Neural cell (in vitro differentiated cells): ENCODE data around the gene ITGAL. TPM values are rescaled to one million over a fixed set of nuclear protein-coding genes. Genes with fewer than 3 reads are reported as not detected.

Experiments
- H2AFZ ChIP-seq: fragments of 200-600, 300-800 bp; sonication (generic), shearing (Covaris generic); 2 replicates; pipeline ENCODE4 v1.6.0; 2014; ENCODE audit warnings: low read depth, mild to moderate bottlenecking, antibody characterized with exemption, low read length, moderate library complexity
- H3F3A ChIP-seq: fragments of 200-600 bp; shearing (Covaris generic); 2 replicates; pipeline ENCODE4 v1.6.1; 2016; ENCODE audit warnings: mild to moderate bottlenecking, moderate library complexity, mixed read lengths, antibody characterized with exemption, low read length; ENCODE audit not compliant: insufficient read depth, poor library complexity, severe bottlenecking
- H3K27ac ChIP-seq: fragments of 200-600, 300-800 bp; sonication (generic), shearing (Covaris generic); 2 replicates; pipeline ENCODE4 v1.5.1; 2014; ENCODE audit warnings: mild to moderate bottlenecking, low read length, moderate library complexity
- H3K27me3 ChIP-seq: fragments of 300-800, 200-600 bp; sonication (generic), shearing (Covaris generic); 2 replicates; pipeline ENCODE4 v1.6.0; 2014; ENCODE audit warnings: mild to moderate bottlenecking, low read depth, low read length, moderate library complexity; ENCODE audit not compliant: insufficient read depth
- H3K36me3 ChIP-seq: fragments of 300-800, 200-600 bp; sonication (generic), shearing (Covaris generic); 2 replicates; pipeline ENCODE4 v1.5.1; 2014; ENCODE audit warnings: mild to moderate bottlenecking, antibody characterized with exemption, low read length, moderate library complexity; ENCODE audit not compliant: insufficient read depth
- H3K4me2 ChIP-seq: fragments of 300-800, 200-600 bp; sonication (generic), shearing (Covaris generic); 2 replicates; pipeline ENCODE4 v1.6.0; 2014; ENCODE audit warnings: mild to moderate bottlenecking, low read length
- H3K4me3 ChIP-seq: fragments of 300-800, 200-600 bp; sonication (generic), shearing (Covaris generic); 2 replicates; pipeline ENCODE4 v1.5.1; 2014; ENCODE audit warnings: mild to moderate bottlenecking, low read length, moderate library complexity
- H3K79me2 ChIP-seq: fragments of 200-600 bp; shearing (Covaris generic); replicated peaks from 2 replicates; pipeline ENCODE4 v1.6.0; 2014; ENCODE audit warnings: mild to moderate bottlenecking, low read length, moderate library complexity; ENCODE audit not compliant: insufficient read depth
- H3K9ac ChIP-seq: fragments of 300-800, 200-600 bp; sonication (generic), shearing (Covaris generic); 2 replicates; pipeline ENCODE4 v1.6.1; 2016; ENCODE audit warnings: mild to moderate bottlenecking, low read length, mixed read lengths
- H3K9me2 ChIP-seq: fragments of 200-600 bp; shearing (Covaris generic); 2 replicates; pipeline ENCODE4 v1.6.1; 2016; ENCODE audit warnings: mild to moderate bottlenecking, low read length, mixed read lengths; ENCODE audit not compliant: insufficient read depth
- H3K9me3 ChIP-seq: fragments of 200-600, 300-800 bp; sonication (generic), shearing (Covaris generic); 2 replicates; pipeline ENCODE4 v1.6.1; 2016; ENCODE audit warnings: mild to moderate bottlenecking, mixed run types, low read length, moderate library complexity, mixed read lengths
- H4K20me1 ChIP-seq: fragments of 200-600 bp; shearing (Covaris generic); 2 replicates; pipeline ENCODE4 v1.6.1; 2016; ENCODE audit warnings: mild to moderate bottlenecking, mixed run types; ENCODE audit not compliant: insufficient read depth
- EP300 ChIP-seq: fragments of 450-650 bp; conservative IDR thresholded peaks from 2 replicates; pipeline ENCODE4 v1.6.1; 2014; ENCODE audit warnings: antibody characterized with exemption, mild to moderate bottlenecking, moderate library complexity; ENCODE audit not compliant: poor library complexity, severe bottlenecking
- EZH2 ChIP-seq: fragments of 200-600, 300-800 bp; shearing (Covaris generic), sonication (generic); IDR thresholded peaks from 2 replicates; pipeline ENCODE4 v1.6.1; 2014; ENCODE audit warnings: antibody characterized with exemption, low read length, borderline replicate concordance, mild to moderate bottlenecking; ENCODE audit not compliant: insufficient read depth, poor library complexity, severe bottlenecking
- MXI1 ChIP-seq: fragments of 450-650 bp; conservative IDR thresholded peaks from 2 replicates; pipeline ENCODE4 v1.6.1; 2014; ENCODE audit warnings: antibody characterized with exemption, mild to moderate bottlenecking; ENCODE audit not compliant: poor library complexity, severe bottlenecking
- POLR2AphosphoS5 ChIP-seq: IDR thresholded peaks from 2 replicates; pipeline ENCODE4 v1.6.1; 2012
- RAD21 ChIP-seq: fragments of 450-650 bp; conservative IDR thresholded peaks from 2 replicates; pipeline ENCODE4 v1.6.1; 2014; ENCODE audit warnings: antibody characterized with exemption, mild to moderate bottlenecking, moderate library complexity
- SMC3 ChIP-seq: fragments of 450-650 bp; conservative IDR thresholded peaks from 2 replicates; pipeline ENCODE4 v1.6.1; 2014; ENCODE audit warnings: antibody characterized with exemption, mild to moderate bottlenecking, moderate library complexity; ENCODE audit not compliant: poor library complexity
- TAF1 ChIP-seq: IDR thresholded peaks from 2 replicates; pipeline ENCODE4 v1.6.1; 2012; ENCODE audit warnings: low read depth
- polyA plus RNA-seq: library from polyadenylated mRNA; depleted of rRNA; stranded (reverse); fragments of >200 nt; gene quantifications from 2 replicates; pipeline ENCODE4 v1.2.3, GENCODE V29; 2014
- TF ChIP-seq, protein P1 (sequence below): fragments of 450-650 bp; IDR thresholded peaks from 2 replicates; pipeline ENCODE4 v1.5.1; 2014; ENCODE audit warnings: antibody characterized with exemption, mild to moderate bottlenecking, moderate library complexity; ENCODE audit not compliant: poor library complexity, severe bottlenecking
- TF ChIP-seq, protein P2 (sequence below): IDR thresholded peaks from 2 replicates; pipeline ENCODE4 v1.6.1; 2012; ENCODE audit warnings: borderline replicate concordance

ITGAL gene
- polyA plus RNA-seq, 1 donor from 2014 or later: not detected

DNA sequence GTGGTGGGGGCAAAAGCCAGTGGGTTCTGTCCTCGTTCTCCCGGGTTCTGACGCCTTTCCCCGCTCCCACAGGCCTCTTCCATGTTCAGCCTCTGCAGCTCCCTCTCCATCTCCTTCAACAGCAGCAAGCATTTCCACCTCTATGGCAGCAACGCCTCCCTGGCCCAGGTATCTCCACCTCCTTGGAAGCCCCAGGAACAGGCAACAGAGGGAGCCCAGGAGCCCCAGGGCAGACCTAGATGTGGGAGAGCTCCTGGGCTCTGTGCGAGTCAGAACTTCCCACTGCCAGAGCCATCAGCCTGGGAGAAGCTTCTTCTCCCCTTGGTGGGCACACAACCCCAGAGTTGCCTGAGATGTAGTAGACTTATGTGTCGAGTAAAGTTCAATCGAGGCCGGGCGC is 46.0 kb downstream of the ITGAL start:
- Histone ChIP-seq H3K27me3 (no peaks in the 10 kb centered on the region), H3K9me3 (no peaks in the 10 kb centered on the region), H3K27ac (no peak overlapping the region), H2AFZ (no peak overlapping the region), H3F3A (no peaks in the 10 kb centered on the region), H3K79me2 (no peaks in the 10 kb centered on the region), H3K4me2 (no peak overlapping the region), H4K20me1 (no peaks in the 10 kb centered on the region), H3K4me3 (no peak overlapping the region), H3K9ac (no peak overlapping the region), H3K9me2 (no peaks in the 10 kb centered on the region), H3K36me3 (no peaks in the 10 kb centered on the region)
- TF ChIP-seq, protein P1, sequence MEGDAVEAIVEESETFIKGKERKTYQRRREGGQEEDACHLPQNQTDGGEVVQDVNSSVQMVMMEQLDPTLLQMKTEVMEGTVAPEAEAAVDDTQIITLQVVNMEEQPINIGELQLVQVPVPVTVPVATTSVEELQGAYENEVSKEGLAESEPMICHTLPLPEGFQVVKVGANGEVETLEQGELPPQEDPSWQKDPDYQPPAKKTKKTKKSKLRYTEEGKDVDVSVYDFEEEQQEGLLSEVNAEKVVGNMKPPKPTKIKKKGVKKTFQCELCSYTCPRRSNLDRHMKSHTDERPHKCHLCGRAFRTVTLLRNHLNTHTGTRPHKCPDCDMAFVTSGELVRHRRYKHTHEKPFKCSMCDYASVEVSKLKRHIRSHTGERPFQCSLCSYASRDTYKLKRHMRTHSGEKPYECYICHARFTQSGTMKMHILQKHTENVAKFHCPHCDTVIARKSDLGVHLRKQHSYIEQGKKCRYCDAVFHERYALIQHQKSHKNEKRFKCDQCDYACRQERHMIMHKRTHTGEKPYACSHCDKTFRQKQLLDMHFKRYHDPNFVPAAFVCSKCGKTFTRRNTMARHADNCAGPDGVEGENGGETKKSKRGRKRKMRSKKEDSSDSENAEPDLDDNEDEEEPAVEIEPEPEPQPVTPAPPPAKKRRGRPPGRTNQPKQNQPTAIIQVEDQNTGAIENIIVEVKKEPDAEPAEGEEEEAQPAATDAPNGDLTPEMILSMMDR: no peak
- no peak for TF ChIP-seq EP300
- TF ChIP-seq TAF1: no peak
- TF ChIP-seq RAD21: no peak

DNA sequence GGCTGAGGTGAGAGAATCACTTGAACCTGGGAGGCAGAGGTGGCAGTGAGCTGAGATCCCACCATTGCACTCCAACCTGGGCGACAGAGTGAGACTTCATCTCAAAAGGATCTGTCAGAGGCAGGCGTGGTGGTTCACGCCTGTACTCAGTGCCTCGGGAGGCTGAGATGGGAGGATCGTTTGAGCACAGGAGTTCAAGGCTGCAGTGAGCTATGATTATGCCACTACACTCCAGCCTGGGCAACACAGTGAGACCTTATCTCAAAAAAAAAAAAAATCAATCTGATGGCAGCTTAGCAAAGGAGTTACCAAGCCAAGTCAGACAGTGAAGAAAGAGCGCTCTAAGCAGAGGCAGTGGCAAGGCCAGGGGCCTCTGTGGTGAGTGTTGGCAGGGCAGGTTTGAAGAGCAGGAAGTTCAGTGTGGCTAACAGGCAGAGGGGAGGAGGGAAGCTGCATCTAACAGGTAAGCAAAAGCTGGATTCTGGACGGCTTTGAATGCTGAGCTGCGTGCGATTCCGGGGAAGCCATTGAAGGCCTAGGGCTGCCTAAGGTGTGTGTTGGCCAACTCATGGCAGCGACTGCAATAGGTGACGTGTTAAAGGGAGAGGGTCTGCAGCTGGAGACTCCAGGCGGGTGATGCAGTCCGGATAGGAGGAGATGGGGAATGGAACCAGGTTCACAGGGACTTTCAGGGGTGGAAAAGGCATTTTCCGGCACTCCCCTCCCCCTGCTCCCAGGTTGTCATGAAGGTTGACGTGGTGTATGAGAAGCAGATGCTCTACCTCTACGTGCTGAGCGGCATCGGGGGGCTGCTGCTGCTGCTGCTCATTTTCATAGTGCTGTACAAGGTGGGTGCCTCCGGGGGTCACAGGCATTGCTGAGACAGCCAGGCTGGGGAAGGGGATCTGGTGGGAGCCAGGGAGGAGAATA is 46.8 kb downstream of the ITGAL start:
- H3K9me3 ChIP-seq: no peaks in the 10 kb centered on the region
- no peak overlapping the region for H3K9ac ChIP-seq
- no peak overlapping the region for H2AFZ ChIP-seq
- H3K9me2 ChIP-seq: no peaks in the 10 kb centered on the region
- H3K27ac ChIP-seq: no peak overlapping the region
- H3K27me3 ChIP-seq: no peaks in the 10 kb centered on the region
- no peaks in the 10 kb centered on the region for H3K79me2 ChIP-seq
- no peak overlapping the region for H3K4me3 ChIP-seq
- no peak overlapping the region for H3K4me2 ChIP-seq
- no peaks in the 10 kb centered on the region for H3F3A ChIP-seq
- no peaks in the 10 kb centered on the region for H3K36me3 ChIP-seq
- H4K20me1 ChIP-seq: no peaks in the 10 kb centered on the region
- TF ChIP-seq, protein P2, sequence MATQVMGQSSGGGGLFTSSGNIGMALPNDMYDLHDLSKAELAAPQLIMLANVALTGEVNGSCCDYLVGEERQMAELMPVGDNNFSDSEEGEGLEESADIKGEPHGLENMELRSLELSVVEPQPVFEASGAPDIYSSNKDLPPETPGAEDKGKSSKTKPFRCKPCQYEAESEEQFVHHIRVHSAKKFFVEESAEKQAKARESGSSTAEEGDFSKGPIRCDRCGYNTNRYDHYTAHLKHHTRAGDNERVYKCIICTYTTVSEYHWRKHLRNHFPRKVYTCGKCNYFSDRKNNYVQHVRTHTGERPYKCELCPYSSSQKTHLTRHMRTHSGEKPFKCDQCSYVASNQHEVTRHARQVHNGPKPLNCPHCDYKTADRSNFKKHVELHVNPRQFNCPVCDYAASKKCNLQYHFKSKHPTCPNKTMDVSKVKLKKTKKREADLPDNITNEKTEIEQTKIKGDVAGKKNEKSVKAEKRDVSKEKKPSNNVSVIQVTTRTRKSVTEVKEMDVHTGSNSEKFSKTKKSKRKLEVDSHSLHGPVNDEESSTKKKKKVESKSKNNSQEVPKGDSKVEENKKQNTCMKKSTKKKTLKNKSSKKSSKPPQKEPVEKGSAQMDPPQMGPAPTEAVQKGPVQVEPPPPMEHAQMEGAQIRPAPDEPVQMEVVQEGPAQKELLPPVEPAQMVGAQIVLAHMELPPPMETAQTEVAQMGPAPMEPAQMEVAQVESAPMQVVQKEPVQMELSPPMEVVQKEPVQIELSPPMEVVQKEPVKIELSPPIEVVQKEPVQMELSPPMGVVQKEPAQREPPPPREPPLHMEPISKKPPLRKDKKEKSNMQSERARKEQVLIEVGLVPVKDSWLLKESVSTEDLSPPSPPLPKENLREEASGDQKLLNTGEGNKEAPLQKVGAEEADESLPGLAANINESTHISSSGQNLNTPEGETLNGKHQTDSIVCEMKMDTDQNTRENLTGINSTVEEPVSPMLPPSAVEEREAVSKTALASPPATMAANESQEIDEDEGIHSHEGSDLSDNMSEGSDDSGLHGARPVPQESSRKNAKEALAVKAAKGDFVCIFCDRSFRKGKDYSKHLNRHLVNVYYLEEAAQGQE: no peak
- no peak for TF ChIP-seq TAF1
- TF ChIP-seq EP300: no peak
- no peak for TF ChIP-seq RAD21
- no peak for TF ChIP-seq SMC3
- no peak for TF ChIP-seq MXI1
- no peak for TF ChIP-seq POLR2AphosphoS5
- TF ChIP-seq, protein P1: no peak
- no peak for TF ChIP-seq EZH2
